NB4 (cell line): ENCODE results near the gene SIL1.

ENCODE experiments used
- DNase-seq: peaks from one replicate; pipeline ENCODE4 v3.0.0; 2010; ENCODE audit warnings: low read depth
- H3K4me3 ChIP-seq: one replicate; pipeline ENCODE4 v1.5.1; 2011; ENCODE audit warnings: mild to moderate bottlenecking, low read depth, low read length, moderate library complexity
- CTCF ChIP-seq: IDR thresholded peaks from one replicate; pipeline ENCODE4 v1.5.1; 2012; ENCODE audit warnings: low read depth, low read length
- MAX ChIP-seq: IDR thresholded peaks from 2 replicates; pipeline ENCODE4 v1.6.1; 2011; ENCODE audit warnings: low read depth, low read length
- MYC ChIP-seq: IDR thresholded peaks from 2 replicates; pipeline ENCODE4 v1.6.1; 2011; ENCODE audit warnings: low read depth, low read length
- POLR2A ChIP-seq: IDR thresholded peaks from 2 replicates; pipeline ENCODE4 v1.6.1; 2011; ENCODE audit warnings: mild to moderate bottlenecking; ENCODE audit not compliant: insufficient read length; ENCODE audit errors: extremely low read depth

SIL1 gene

DNA sequence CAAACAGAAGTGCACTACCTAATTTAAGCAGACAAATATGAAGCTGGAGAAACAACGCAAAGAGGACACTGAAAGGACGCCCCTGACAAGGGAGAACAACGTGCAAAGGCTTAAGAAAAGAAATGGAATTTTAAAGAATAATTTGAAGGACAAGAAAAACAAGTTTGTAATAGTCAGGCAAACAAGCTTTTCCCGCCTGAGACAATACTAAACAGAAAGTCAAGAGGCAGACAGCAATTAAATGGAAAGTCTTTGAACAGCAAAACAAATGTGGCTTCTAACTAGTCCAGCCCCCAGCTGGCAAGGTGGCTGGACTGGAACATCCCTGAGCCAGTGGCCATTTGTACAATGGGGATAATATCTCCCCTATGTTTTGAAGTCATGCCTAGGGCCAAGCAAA, 63.3 kb downstream of the SIL1 start:
- no peak overlapping the region for H3K4me3 ChIP-seq
- no peak for TF ChIP-seq POLR2A
- TF ChIP-seq MAX, result no peak
- TF ChIP-seq MYC, result no peak
- no peak for TF ChIP-seq CTCF
- DNase-seq, result no peak

GRCh38 chr5:139133282-139133681, 64.9 kb downstream of the SIL1 start:
- TF ChIP-seq CTCF (no peak), POLR2A (no peak), MYC (no peak), MAX (no peak)
- DNase-seq, result no peak
- no peak overlapping the region for H3K4me3 ChIP-seq

- TF ChIP-seq MYC, result no peak
- TF ChIP-seq CTCF, result no peak
- TF ChIP-seq POLR2A, result no peak
- H3K4me3 ChIP-seq, result no peak overlapping the region
- DNase-seq, result no peak
Measured at GRCh38 chr5:139132515-139132914, 65.7 kb downstream of the SIL1 start.

GRCh38 chr5:139131921-139132432, 66.2 kb downstream of the SIL1 start:
- DNase-seq, result no peak
- no peak for TF ChIP-seq MAX
- TF ChIP-seq MYC, result no peak
- no peak for TF ChIP-seq CTCF
- no peak for TF ChIP-seq POLR2A
- H3K4me3 ChIP-seq, result no peak overlapping the region

- TF ChIP-seq MYC (no peak), CTCF (no peak), POLR2A (no peak), MAX (no peak)
- no peak for DNase-seq
- H3K4me3 ChIP-seq, result no peak overlapping the region
Measured at GRCh38 chr5:139131465-139131864, 66.7 kb downstream of the SIL1 start.

GRCh38 chr5:139131062-139131461, 67.1 kb downstream of the SIL1 start:
- TF ChIP-seq MYC (no peak), CTCF (no peak), POLR2A (no peak), MAX (no peak)
- no peak overlapping the region for H3K4me3 ChIP-seq
- no peak for DNase-seq
